HG02678 (cell line): ENCODE measurements around the gene REEP3.
A peak's percentile ranks its signal among the peaks of the same experiment; 100 is the strongest.
"Not testable (repeated sequence)": the region's sequence is repeated elsewhere in the genome, so short reads cannot be mapped to it uniquely, and the experiment has no call there.

Experiments used
- ATAC-seq: cut with Tn5 transposase; IDR thresholded peaks from one replicate; pipeline ENCODE4 v1.9.1; 2021; ENCODE audit warnings: mild to moderate bottlenecking, moderate library complexity; ENCODE audit not compliant: unreplicated experiment

The REEP3 gene

DNA sequence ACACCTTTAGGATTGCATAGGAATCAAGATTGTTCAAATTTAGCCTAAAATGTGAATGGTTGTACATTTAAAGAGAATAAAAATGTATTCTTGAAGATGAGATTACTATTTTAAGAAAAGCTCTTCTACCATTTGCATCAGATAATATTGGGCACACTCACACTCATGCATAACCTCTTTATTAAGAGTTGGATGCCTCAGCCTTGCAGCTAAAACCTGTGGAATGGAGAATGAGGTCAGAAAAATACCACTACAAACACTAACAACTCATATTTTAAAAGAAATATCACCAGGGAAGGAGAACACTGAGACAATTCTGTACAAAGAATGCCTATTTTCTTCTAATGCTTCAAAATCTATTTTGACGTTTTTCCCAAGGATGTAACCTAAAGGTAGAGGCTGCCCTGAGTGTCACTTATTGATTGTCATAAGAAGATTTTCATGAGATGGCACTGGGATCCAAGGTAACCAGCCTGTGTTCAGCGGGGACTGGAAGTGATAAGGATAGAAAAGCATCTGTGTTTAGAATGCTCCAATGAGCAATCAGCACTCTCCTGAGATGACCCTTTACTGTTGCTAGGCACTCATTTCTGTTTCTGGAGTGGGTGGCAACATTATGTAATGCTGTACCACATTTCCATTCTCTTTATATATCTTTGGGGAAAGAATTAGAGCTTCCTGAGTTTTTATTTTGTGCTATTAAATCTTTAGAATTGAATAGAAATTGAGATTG, 26.6 kb downstream of the REEP3 start:
- no peak for ATAC-seq

- ATAC-seq: no peak
These were observed 27.7 kb downstream of the REEP3 start for GRCh38 chr10:63548860-63549259.

- no peak for ATAC-seq
These were observed 28.6 kb downstream of the REEP3 start for GRCh38 chr10:63549810-63550209.

GRCh38 chr10:63553031-63553430, 31.8 kb downstream of the REEP3 start:
- no peak for ATAC-seq

- ATAC-seq: no peak
These were observed 32.3 kb downstream of the REEP3 start for GRCh38 chr10:63553473-63553872.

GRCh38 chr10:63554657-63555056, 33.5 kb downstream of the REEP3 start:
- peak; percentile 84 for ATAC-seq

GRCh38 chr10:63555330-63555729, 34.1 kb downstream of the REEP3 start:
- no peak for ATAC-seq

DNA sequence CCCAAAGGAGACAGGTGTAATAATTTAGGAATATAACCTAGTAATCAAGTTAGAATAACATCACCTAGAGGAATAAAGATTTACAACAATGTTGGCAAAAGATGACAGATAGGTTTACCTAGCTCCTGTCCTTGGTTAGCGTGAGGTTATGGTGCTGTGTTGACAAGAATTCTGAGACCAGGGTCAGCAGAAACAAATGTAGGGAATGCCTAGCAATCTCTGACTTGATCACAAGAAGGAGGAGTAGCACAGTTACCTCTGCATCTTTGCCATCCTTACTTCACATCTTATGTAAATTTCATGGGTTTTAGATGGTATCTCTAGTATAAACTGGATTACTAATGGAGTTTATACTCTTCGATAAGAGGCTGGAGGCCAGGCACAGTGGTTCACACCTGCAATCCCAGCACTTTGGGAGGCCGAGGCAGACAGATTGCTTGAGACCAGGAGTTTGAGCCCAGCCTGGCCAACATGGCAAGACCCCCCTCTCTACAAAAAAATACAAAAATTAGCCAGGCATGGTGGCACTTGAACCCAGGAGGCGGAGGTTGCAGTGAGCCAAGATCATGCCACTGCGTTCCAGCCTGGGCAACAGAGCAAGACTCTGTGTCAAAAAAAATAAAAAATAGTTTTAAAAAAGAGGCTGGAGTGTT, 37.1 kb downstream of the REEP3 start:
- ATAC-seq: no peak

- ATAC-seq: no peak
These were observed 40.1 kb downstream of the REEP3 start for GRCh38 chr10:63561341-63561740.

DNA sequence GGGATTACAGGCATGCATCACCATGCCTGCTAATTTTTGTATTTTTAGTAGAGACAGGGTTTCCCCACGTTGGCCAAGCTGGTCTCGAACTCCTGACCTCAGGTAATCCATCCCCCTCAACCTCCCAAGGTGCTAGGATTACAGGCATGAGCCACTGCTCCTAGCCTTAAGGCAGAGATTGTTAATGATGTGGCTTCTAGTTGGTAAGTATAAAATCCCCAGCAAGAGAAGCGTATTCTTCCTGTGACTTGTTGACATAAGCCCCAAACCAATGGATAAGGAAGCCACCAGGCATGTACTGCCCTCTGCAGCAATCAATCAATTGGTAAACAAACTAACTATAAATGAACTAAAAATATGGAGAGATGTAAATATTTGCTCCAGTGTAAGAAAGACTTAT, 41.2 kb downstream of the REEP3 start:
- no peak for ATAC-seq

- ATAC-seq: no peak
These were observed 41.7 kb downstream of the REEP3 start for GRCh38 chr10:63562857-63563256.

DNA sequence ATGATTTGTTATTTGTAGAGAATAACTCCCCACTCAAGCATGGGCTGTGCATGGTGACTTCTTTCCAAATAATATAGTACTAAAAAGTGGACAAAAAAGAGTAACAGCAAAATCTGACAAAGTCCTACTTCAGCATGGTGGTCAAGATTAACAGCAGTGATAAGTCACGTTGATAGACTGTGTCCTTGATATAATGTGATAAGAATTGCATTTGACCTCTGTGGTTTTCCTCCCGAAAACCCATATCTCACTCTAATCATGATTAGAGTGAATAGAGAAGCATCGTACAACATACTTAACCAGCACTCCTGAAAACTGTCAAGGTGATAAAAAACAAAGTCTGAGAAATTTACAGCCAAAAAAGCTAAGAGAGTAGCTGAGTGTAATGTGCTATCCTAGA, 42.4 kb downstream of the REEP3 start:
- no peak for ATAC-seq

- not testable (repeated sequence) for ATAC-seq
These were observed 43.5 kb downstream of the REEP3 start for GRCh38 chr10:63564731-63565130.

GRCh38 chr10:63573068-63573697, 52.0 kb downstream of the REEP3 start:
- ATAC-seq: no peak

- ATAC-seq: no peak
These were observed 52.8 kb downstream of the REEP3 start for GRCh38 chr10:63574011-63574410.

- ATAC-seq: no peak
These were observed 55.3 kb downstream of the REEP3 start for GRCh38 chr10:63576501-63576900.

DNA sequence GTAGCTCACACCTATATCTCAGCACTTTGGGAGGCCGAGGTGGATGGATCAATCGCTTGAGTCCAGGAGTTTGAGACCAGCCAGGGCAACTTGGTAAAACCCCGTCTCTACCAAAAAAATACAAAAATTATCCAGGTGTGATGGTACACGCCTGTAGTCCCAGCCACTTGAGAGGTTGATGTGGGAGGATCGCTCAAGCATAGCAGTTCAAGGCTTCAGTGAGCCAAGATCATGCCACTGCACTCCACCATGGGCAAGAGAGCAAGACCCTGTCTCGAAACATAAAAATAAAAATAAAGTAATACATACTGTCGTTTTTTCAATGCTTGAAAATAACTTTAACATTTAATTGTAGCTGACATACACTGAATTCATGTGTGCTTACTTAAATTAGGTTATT, 57.3 kb downstream of the REEP3 start:
- no peak for ATAC-seq

DNA sequence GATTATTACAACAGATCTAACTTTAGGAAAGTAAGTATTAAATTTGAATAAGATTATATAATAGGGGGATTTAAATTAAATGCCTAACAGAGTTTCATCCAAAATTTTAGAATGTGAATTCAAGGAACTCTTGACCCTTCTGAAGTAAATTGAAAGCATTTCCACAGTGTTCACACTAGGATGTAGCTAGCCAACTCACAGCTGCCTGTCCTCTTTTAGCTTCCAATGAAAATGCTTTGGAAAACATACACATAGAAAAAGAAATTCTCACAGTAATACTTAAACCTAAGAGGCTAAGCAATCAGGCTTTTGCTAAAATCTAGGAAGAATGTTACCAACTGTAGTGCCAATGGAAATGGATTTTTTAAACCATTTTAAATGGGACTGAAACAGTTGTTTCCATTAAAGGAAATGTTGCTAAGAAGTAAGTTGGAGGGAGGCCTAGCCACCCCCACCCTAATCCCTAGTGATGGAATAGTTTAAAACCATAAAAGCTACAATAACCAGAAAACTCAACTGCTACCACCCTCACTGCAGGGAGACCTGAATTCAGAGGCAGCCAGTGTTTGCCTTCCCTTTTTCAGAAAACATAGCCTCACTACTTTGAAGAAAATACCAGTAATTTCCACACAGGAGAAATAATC, 58.3 kb downstream of the REEP3 start:
- no peak for ATAC-seq

GRCh38 chr10:63582690-63583089, 61.5 kb downstream of the REEP3 start:
- ATAC-seq: no peak

DNA sequence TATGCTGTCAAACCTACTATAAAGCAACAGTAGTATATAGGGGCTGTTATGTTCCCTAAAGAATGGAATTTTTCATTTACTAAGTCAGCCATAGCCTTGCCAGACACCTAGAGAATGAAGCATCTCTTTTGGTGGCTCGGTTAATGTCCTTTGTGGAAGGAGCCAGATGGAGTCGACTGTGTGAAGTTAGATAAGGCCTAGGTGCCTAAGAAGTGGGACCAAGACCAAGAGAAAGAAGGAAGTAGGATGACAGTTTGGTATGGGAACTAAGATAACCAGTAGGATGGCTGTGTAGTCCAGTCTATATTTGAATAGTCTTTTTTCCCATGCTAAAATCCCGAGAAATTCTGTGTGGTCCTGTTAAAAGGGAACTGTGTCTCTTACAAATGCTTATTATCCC, 62.2 kb downstream of the REEP3 start:
- ATAC-seq: no peak

DNA sequence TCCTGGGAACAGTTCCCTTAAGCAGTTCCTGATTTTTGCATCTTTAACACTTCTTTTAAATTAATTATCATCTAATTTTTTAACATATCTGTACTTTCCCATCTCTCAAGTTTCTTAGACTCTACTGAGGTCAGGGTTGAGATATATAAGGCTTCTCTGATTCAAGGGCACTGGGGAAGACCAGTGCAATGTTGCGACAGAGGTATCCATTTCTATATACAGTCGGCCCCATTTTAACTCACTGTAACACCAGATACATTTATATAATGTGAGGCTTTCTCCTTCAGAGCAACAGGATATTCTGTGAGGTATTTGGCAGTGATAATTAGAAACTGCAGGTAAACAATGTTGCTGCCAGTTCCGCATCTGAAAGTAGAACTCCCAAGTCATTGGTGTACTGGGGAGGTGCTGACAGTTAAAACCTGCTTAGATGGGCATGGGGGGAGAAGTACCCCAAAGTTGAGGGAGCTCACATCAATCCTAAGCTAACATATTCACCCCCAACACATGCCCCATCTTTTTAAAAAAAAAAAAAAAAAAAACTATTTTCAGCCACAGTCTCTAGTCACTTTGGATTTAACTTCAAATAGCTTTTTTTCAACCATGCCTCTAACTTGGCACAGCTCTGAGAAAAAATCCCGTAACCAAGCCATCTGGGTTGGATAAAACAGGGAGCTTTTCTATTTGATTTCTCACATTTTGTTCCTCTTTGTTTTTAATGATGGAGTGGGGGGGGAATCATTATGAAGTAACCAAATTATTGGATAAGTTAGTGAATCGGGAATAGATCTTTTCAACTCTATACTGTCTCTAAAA, 62.9 kb downstream of the REEP3 start:
- no peak for ATAC-seq
